OCI-LY1 (cell line): ENCODE data around the gene LSAMP.

Experiments used
- CTCF ChIP-seq: fragments of 200-600 bp; sonication (generic), shearing (Covaris generic); IDR thresholded peaks from 2 replicates; pipeline ENCODE4 v1.5.1; 2017; ENCODE audit warnings: mild to moderate bottlenecking, antibody characterized with exemption, low read length, moderate library complexity, mixed read lengths
- EZH2 ChIP-seq: fragments of 200-600 bp; sonication (generic), shearing (Covaris generic); IDR thresholded peaks from 2 replicates; pipeline ENCODE4 v1.8.0; 2017; ENCODE audit warnings: borderline replicate concordance, mixed run types, mild to moderate bottlenecking, antibody characterized with exemption, low read length, moderate library complexity, mixed read lengths

GRCh38 chr3:116259984-116260383 lies 185.3 kb downstream of the LSAMP start:
- no peak for TF ChIP-seq CTCF
- TF ChIP-seq EZH2: no peak
